ENCODE measurements around the gene NES.
"Not testable (repeated sequence)": the region's sequence is repeated elsewhere in the genome, so short reads cannot be mapped to it uniquely, and the experiment has no call there.

The NES gene

DNA sequence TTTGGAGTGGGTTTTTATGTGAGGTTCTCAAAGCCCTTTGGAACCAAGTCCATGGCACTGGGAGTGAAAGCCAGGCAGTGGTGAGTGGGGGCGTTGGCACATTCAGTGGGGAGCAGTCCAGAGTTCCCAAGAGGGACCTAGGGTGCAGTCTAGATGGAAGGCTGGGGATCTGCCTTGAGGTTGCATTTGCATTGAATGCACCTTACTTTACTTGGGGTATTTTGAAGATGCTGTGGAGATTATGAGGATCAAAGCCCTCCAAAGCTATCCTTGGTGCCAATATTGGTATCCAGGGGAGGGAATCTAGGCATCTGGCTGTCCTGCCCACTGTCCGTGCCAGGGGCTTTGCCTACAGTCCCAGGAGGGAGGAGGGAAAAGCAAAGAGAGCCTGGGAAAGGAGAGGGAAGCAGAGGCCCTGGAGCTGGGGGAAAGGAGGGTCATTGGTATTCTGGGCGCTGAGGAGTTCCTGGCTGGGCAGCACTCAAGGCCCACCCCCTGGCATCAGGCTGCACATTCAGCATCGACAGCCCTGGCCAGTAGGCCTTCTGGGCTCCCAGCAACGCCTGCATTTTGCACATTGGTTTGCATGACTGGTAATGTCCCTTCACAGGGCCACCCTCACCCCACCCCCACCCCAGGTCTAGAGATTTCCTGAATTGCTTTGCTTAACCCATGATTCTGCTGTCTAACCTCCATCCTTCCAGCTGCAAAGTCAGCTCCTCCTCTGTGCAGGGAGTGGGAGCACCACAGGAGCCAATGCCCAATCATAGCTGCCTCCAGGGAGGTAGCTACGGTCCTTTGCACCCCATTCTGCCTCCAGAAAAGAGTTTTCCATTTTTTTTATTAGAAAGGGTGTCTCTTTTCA is 36.1 kb downstream of the NES start:
- no peak overlapping the region for H3K4me3 ChIP-seq (ENCODE audit: low read depth, low read length)
- DNase-seq (ENCODE audit: low read depth) = no peak
- TF ChIP-seq, protein P1, sequence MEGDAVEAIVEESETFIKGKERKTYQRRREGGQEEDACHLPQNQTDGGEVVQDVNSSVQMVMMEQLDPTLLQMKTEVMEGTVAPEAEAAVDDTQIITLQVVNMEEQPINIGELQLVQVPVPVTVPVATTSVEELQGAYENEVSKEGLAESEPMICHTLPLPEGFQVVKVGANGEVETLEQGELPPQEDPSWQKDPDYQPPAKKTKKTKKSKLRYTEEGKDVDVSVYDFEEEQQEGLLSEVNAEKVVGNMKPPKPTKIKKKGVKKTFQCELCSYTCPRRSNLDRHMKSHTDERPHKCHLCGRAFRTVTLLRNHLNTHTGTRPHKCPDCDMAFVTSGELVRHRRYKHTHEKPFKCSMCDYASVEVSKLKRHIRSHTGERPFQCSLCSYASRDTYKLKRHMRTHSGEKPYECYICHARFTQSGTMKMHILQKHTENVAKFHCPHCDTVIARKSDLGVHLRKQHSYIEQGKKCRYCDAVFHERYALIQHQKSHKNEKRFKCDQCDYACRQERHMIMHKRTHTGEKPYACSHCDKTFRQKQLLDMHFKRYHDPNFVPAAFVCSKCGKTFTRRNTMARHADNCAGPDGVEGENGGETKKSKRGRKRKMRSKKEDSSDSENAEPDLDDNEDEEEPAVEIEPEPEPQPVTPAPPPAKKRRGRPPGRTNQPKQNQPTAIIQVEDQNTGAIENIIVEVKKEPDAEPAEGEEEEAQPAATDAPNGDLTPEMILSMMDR (conservative IDR thresholded peaks at IDR 0.05; ENCODE audit: low read depth, low read length) = no peak

GRCh38 chr1:156639601-156640101 is 37.6 kb downstream of the NES start:
- TF ChIP-seq, protein P1 (conservative IDR thresholded peaks at IDR 0.05; ENCODE audit: low read depth, low read length) = no peak
- no peak overlapping the region for H3K4me3 ChIP-seq (ENCODE audit: low read depth, low read length)
- DNase-seq (ENCODE audit: low read depth) = no peak

- H3K4me3 ChIP-seq (ENCODE audit: low read depth, low read length) = no peak overlapping the region
- TF ChIP-seq, protein P1 (conservative IDR thresholded peaks at IDR 0.05; ENCODE audit: low read depth, low read length) = no peak
- no peak for DNase-seq (ENCODE audit: low read depth)
These were observed 38.8 kb downstream of the NES start for GRCh38 chr1:156638189-156638985.

GRCh38 chr1:156632355-156632754 is 44.9 kb downstream of the NES start:
- TF ChIP-seq, protein P1 (conservative IDR thresholded peaks at IDR 0.05; ENCODE audit: low read depth, low read length) = no peak
- H3K4me3 ChIP-seq (ENCODE audit: low read depth, low read length) = no peak overlapping the region
- DNase-seq (ENCODE audit: low read depth) = no peak

GRCh38 chr1:156631152-156631551 is 46.1 kb downstream of the NES start:
- not testable (repeated sequence) for DNase-seq (ENCODE audit: low read depth)

DNA sequence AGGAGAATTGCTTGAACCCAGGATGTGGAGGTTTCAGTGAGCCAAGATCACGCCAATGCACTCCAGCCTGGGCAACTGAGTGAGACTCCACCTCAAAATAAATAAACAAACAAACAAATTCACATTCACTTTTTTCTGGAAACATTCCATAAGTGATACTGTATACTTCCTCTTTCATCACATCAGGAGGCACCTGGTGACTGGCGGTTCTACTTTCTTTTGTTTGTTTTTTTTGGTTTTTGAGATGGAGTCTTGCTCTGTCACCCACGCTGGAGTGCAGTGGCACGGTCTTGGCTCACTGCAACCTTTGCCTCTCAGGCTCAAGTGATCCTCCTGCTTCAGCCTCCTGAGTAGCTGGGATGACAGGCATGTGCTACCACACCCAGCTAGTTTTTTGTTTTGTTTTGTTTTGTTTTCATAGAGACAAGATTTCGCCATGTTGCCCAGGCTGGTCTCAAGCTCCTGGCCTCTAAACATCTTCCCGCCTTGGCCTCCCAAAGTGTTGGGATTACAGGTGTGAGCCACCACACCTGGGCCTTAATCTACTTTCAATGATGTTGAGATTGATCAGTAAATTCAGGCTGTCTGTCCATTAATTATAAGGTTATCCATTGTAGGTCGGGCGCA is 47.3 kb downstream of the NES start:
- DNase-seq (ENCODE audit: low read depth) = no peak
- TF ChIP-seq, protein P1 (conservative IDR thresholded peaks at IDR 0.05; ENCODE audit: low read depth, low read length) = no peak
- H3K4me3 ChIP-seq (ENCODE audit: low read depth, low read length) = no peak overlapping the region

More at GRCh38 chr1:156631152-156631551, 46.1 kb downstream of the NES start:
- not testable (repeated sequence) for H3K4me3 ChIP-seq (ENCODE audit: low read depth, low read length)
